Testis (tissue), 2 donors: Measurements from ENCODE around the gene LCNL1.

Experiments
- CTCF ChIP-seq, 3 experiments: fragments of 450-650 bp in 2 of 3; fragments of 200-600 bp in 1 of 3; sonication (generic) in 1 of 3; IDR thresholded peaks; one replicate each; pipeline ENCODE4 v1.5.1; 2016 to 2019; ENCODE audit warnings: antibody characterized with exemption in 3 of 3, mild to moderate bottlenecking in 2 of 3, moderate library complexity in 1 of 3
- POLR2A ChIP-seq: fragments of 450-650 bp; IDR thresholded peaks from one replicate; pipeline ENCODE4 v1.6.1; 2017; ENCODE audit warnings: antibody characterized with exemption, mild to moderate bottlenecking, moderate library complexity

- TF ChIP-seq CTCF (IDR thresholded peaks at IDR 0.05): no peak
- TF ChIP-seq POLR2A: no peak
These were observed 23.6 kb upstream of the LCNL1 start for GRCh38 chr9:136958898-136959850.
